GM19035 (cell line): ENCODE results near the gene MAP4.
"Not testable (repeated sequence)": the region's sequence is repeated elsewhere in the genome, so short reads cannot be mapped to it uniquely, and the experiment has no call there.

Source experiments
- ATAC-seq: cut with Tn5 transposase; IDR thresholded peaks from one replicate; pipeline ENCODE4 v1.9.1; 2021; ENCODE audit not compliant: unreplicated experiment

MAP4 gene

DNA sequence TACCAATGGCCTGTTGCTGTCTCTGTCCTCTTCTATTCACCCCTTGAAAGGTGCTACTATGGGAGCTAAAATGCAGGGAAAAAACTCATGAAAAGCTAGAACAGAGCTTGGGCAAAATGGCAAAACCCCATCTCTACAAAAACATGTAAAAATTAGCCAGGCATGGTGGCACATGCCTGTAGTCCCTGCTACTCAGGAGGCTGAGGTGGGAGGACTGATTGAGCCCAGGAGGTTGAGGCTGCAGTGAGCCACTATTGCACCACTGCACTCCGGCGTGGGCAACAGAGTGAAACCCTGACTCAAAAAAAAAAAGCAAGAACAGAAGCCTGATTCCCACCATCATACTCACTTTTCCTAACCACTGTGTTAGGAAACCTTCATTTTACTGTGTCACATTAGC lies 1.9 kb downstream of the MAP4 start:
- no peak for ATAC-seq

- no peak for ATAC-seq
These were observed 2.8 kb downstream of the MAP4 start for GRCh38 chr3:48013288-48013980.

DNA sequence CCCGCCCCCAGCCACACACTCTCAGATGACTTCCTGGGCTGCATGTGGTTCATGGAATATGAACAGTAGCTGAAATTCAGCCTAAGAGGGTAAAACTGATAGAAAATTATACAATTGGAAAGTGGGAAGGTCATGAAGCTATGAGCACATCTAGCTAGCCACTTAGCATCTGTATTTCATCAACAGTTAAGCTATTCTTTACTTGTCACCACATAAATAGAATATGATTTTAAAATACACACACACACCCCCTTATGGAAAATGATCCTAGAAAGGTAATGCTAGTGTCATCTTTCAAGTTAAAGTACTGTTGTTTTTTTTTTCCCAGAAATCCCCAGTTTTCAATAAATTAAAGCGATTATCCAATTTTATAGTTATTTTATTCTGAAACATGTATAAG lies 3.6 kb downstream of the MAP4 start:
- ATAC-seq, result no peak

- not testable (repeated sequence) for ATAC-seq
These were observed 8.2 kb downstream of the MAP4 start for GRCh38 chr3:48008066-48008465.

- ATAC-seq, result not testable (repeated sequence)
These were observed 8.9 kb downstream of the MAP4 start for GRCh38 chr3:48007361-48007760.

GRCh38 chr3:48006794-48007193 lies 9.4 kb downstream of the MAP4 start:
- ATAC-seq, result not testable (repeated sequence)

- no peak for ATAC-seq
These were observed 11.5 kb downstream of the MAP4 start for GRCh38 chr3:48004694-48005093.

- no peak for ATAC-seq
These were observed 13.4 kb downstream of the MAP4 start for GRCh38 chr3:48002787-48003186.

- no peak for ATAC-seq
These were observed 14.2 kb downstream of the MAP4 start for GRCh38 chr3:48001991-48002390.

DNA sequence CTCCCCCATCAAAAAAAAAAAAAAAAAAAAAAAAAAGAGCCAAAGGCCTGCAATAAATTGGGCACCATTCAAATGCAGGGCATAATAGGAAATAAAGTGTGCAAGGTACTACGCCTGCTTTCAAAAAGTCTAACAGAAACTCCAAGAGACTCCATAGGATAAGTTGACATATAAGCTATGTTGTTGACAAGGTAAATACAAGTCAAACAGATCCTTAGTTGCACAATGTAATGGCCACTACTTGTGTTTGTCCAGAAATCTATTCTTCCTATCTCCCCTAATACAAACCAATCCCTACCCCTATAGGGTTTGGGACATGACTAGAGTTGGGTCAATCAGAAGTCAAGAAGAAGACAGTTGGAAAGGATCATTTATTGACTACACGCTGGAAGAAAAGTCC lies 16.0 kb downstream of the MAP4 start:
- ATAC-seq, result no peak

DNA sequence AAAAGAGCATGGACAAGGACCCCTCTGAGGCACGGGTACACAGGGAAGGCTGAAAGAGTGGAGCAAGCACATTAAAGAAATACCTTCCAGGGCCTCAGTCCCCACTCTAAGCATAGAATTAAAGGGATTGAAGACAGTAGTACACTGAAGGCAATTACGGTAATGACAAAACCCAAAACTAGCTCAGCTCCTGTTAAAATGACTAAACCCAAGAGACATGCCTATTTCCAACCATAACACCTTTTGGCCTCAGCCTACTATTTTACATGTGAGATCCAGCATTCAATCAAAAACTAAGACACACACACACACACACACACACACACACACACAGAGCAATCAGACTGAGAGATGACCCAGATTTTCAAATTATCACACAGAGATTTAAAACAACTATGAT lies 19.8 kb downstream of the MAP4 start:
- ATAC-seq, result no peak

GRCh38 chr3:47994180-47994579 lies 22.0 kb downstream of the MAP4 start:
- ATAC-seq, result no peak

GRCh38 chr3:47991341-47991740 lies 24.9 kb downstream of the MAP4 start:
- ATAC-seq, result no peak

GRCh38 chr3:47989981-47990440 lies 26.2 kb downstream of the MAP4 start:
- ATAC-seq, result peak; percentile 69

DNA sequence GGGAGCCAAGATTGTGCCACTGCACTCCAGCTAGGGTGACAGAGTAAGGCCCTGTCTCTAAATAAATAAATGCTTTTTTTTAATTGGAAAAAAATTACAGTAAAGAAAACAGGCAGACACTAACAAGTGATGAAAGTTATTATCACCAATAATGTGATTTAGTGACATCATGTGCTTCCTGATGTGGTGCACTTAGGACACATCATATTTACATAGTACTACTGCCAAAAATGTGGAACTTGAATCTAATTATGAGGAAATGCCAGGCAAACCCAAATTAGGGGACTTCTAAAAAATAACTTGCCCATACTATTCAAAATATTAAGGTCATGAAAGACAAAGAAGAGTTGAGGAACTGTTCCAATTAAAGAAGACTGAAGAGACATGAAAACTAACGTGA lies 30.8 kb downstream of the MAP4 start:
- no peak for ATAC-seq

DNA sequence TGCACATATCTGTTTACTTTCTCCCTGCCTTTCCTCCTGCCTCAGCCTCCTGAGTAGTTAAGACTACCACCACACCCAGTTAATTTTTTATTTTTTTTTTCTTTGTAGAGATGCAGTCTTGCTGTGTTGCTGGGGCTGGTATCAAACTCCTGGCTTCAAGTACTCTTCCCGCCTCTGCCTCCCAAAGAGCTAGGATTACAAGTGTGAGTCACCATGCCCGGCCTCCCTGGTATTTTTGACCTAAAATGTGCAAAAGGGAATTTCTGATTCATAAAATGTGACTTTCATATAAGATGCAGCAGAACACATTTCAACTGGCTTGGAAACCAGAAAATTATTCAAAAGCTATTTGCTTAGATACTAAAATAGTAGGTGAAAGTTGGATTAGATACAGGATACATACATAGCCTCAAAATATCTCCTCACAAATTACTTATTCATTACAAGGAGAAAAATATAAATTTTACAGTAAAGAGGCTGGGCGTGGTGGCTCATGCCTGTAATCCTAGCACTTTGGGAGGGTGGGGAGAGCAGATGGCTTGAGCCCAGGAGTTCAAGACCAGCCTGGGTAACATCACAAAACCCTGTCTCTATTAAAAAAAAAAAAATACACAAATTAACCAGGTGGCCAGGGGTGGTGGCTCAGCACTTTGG lies 32.0 kb downstream of the MAP4 start:
- ATAC-seq, result no peak

GRCh38 chr3:47980795-47981194 lies 35.4 kb downstream of the MAP4 start:
- ATAC-seq, result no peak

DNA sequence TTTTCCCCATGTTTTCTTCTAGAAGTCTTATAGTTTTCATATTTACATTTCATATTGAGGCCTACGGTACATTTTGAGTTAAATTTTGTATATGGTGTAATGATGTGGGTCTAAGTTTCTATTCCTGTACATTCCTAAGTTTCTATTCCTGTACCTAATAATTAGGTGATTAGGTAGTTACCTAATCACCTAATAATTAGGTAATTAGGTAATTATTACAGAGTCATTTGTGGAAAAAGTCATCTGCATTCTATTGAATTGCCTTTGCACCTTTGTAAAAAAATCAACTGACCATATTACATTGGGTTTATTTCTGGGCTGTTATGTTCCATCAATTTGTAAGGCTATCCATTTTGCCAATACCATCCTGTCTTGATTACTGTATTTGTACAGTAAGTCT lies 37.1 kb downstream of the MAP4 start:
- ATAC-seq, result no peak

- no peak for ATAC-seq
These were observed 37.8 kb downstream of the MAP4 start for GRCh38 chr3:47978386-47978785.

DNA sequence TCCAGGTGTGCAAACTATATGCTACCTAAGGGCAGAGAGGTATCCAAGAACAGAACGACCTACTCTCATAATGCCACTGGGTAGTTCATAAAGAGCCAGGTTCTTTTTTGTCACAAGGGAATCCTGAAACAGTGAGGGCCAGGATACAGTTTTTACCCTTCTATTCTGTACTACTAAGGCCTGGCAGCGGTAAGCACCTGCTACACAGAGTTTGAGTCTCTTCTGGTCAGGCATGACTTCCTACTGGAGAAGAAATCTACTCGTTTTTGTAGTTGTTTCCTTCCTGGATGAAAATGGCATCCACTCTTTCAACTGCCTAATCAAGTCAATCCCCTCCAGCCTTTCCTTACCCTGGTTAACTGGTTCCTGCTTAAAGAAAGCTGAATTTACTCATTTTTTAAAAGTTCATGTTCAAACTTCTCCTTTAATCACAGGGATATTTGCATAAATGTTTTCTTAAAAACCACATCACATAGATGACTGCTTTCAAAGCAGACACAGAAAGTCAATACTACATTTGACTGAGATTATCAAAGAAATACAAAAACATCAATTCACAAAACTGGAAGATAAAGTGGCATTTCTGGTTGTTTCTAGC lies 40.0 kb downstream of the MAP4 start:
- ATAC-seq, result no peak

DNA sequence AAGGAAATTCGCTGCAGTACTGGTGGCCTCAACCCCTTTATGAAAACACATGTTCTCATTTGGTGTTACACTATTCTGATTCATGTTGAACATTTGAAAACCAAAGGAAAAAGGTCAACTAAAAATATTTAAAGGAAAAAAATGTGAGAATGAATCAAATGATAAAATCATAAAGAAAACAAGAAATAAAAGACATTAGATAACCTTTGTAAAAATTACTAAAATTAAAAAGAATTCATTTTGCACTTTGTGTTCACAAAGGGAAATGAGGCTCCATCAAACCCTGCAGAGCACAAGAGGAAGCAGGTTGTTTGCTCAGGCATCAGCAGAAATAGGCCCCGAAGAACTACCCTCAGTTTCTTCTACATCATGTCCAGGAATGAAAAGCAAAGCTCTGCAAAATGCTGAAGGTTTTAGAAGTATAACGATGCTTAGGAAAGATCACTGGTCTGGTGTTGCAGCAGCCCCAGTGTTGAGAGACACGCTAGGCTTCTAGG lies 41.2 kb downstream of the MAP4 start:
- no peak for ATAC-seq

DNA sequence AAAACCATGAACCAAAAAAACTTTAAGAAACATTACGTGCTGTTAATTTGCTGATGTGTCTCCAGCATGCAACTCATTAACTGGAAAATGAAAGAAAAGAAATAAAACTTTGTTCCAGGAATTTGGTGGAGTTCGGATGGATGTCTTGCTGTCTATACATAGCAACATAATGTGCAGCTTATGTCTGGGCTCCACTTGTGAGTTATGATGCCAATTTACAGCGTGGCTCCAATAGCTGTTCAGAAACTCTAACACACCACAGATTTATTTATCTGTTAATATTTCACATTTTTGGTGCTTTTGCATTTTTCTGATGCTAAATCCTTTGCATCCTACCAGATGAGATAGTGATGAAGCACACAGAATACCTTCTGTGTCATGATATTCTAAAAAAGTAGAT lies 45.1 kb downstream of the MAP4 start:
- ATAC-seq, result no peak
